ENCODE results near the gene BMF. TPM values are rescaled to one million over a fixed set of nuclear protein-coding genes. Genes with fewer than 3 reads are reported as not detected.
"Not testable (repeated sequence)": the region's sequence is repeated elsewhere in the genome, so short reads cannot be mapped to it uniquely, and the experiment has no call there.

The BMF gene
- total and polyA plus RNA-seq, 2 donors (not counting 1 experiment from before 2014, with no cell fraction given) = 2.2 to 8.6 TPM

GRCh38 chr15:40146037-40146436 is 37.4 kb upstream of the BMF start:
- Histone ChIP-seq H3K9me3 (ENCODE audit: control insufficient read depth, insufficient read depth, low read depth, low read length) (no peaks in the 10 kb centered on the region), H3K9ac (ENCODE audit: insufficient read depth, low read length) (no peak overlapping the region), H3K4me3 (replicated peaks in 1 of 4; ENCODE audit: control extremely low read depth in 1 of 4, insufficient read depth in 1 of 4, low read depth in 3 of 4, low read length in 4 of 4) (no peak overlapping the region), H4K20me1 (ENCODE audit: control insufficient read depth, extremely low read depth, insufficient read depth, low read length) (no peaks in the 10 kb centered on the region), H3K79me2 (ENCODE audit: control insufficient read depth, insufficient read depth, low read length) (no peaks in the 10 kb centered on the region), H3K4me2 (ENCODE audit: extremely low read depth, insufficient read depth, low read length) (no peak overlapping the region), H3K27ac (ENCODE audit: insufficient read depth, low read length) (no peak overlapping the region), H3K36me3 (ENCODE audit: control insufficient read depth, insufficient read depth, low read length) (no peaks in the 10 kb centered on the region), H3K4me1 (ENCODE audit: control insufficient read depth, extremely low read depth, insufficient read depth, low read length) (no peaks in the 10 kb centered on the region), H3K27me3 (ENCODE audit: control insufficient read depth, insufficient read depth, low read length) (peaks cover 5% of the 10 kb centered on the region), H2AFZ (ENCODE audit: low read length) (no peak overlapping the region)
- TF ChIP-seq, protein P1, sequence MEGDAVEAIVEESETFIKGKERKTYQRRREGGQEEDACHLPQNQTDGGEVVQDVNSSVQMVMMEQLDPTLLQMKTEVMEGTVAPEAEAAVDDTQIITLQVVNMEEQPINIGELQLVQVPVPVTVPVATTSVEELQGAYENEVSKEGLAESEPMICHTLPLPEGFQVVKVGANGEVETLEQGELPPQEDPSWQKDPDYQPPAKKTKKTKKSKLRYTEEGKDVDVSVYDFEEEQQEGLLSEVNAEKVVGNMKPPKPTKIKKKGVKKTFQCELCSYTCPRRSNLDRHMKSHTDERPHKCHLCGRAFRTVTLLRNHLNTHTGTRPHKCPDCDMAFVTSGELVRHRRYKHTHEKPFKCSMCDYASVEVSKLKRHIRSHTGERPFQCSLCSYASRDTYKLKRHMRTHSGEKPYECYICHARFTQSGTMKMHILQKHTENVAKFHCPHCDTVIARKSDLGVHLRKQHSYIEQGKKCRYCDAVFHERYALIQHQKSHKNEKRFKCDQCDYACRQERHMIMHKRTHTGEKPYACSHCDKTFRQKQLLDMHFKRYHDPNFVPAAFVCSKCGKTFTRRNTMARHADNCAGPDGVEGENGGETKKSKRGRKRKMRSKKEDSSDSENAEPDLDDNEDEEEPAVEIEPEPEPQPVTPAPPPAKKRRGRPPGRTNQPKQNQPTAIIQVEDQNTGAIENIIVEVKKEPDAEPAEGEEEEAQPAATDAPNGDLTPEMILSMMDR (conservative IDR thresholded peaks at IDR 0.05 in 1 of 2, IDR thresholded peaks at IDR 0.05 in 1 of 2; ENCODE audit: low read depth in 1 of 2, low read length in 2 of 2) = no peak
- no peak for TF ChIP-seq EZH2 (IDR thresholded peaks at IDR 0.05; ENCODE audit: low read length, missing control alignments)
- peak; percentile 18 to 61 for DNase-seq (ENCODE audit: low read depth in 2 of 2)

DNA sequence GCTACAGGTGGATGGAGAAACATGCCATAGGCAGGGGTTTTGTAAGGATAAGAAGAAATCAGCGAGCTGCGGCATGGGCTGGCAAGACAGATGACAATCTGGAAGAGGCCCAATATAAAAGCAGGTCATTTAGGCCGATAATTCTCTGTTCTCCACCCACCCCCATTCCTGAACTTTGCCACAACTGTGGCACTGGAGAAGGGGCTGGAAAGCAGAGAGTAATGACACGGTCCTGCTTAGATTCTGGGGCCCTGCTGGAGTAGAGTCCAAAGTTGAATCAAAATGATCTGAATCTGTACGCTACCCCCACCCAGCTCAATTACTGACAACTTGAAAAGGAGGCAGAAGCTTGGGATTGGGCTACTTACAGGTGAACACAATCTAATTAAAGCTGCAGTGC is 33.7 kb upstream of the BMF start:
- H3K36me3 ChIP-seq (ENCODE audit: control insufficient read depth, insufficient read depth, low read length) = no peaks in the 10 kb centered on the region
- no peaks in the 10 kb centered on the region for H3K4me1 ChIP-seq (ENCODE audit: control insufficient read depth, extremely low read depth, insufficient read depth, low read length)
- no peak overlapping the region for H3K27ac ChIP-seq (ENCODE audit: insufficient read depth, low read length)
- no peaks in the 10 kb centered on the region for H4K20me1 ChIP-seq (ENCODE audit: control insufficient read depth, extremely low read depth, insufficient read depth, low read length)
- H2AFZ ChIP-seq (ENCODE audit: low read length) = no peak overlapping the region
- H3K9me3 ChIP-seq (ENCODE audit: control insufficient read depth, insufficient read depth, low read depth, low read length) = no peaks in the 10 kb centered on the region
- TF ChIP-seq EZH2 (IDR thresholded peaks at IDR 0.05; ENCODE audit: low read length, missing control alignments) = no peak
- TF ChIP-seq, protein P1 (conservative IDR thresholded peaks at IDR 0.05 in 1 of 2, IDR thresholded peaks at IDR 0.05 in 1 of 2; ENCODE audit: low read depth in 1 of 2, low read length in 2 of 2) = no peak
- peaks cover 5% of the 10 kb centered on the region for H3K27me3 ChIP-seq (ENCODE audit: control insufficient read depth, insufficient read depth, low read length)
- DNase-seq (ENCODE audit: low read depth in 2 of 2) = no peak
- no peaks in the 10 kb centered on the region for H3K79me2 ChIP-seq (ENCODE audit: control insufficient read depth, insufficient read depth, low read length)
- H3K9ac ChIP-seq (ENCODE audit: insufficient read depth, low read length) = no peak overlapping the region
- H3K4me2 ChIP-seq (ENCODE audit: extremely low read depth, insufficient read depth, low read length) = no peak overlapping the region
- H3K4me3 ChIP-seq (replicated peaks in 1 of 4; ENCODE audit: control extremely low read depth in 1 of 4, insufficient read depth in 1 of 4, low read depth in 3 of 4, low read length in 4 of 4) = no peak overlapping the region

- DNase-seq (ENCODE audit: low read depth in 2 of 2); H3K4me2 ChIP-seq (ENCODE audit: extremely low read depth, insufficient read depth, low read length); H3K27me3 ChIP-seq (ENCODE audit: control insufficient read depth, insufficient read depth, low read length): not testable (repeated sequence)
Measured at GRCh38 chr15:40138201-40138570, 29.5 kb upstream of the BMF start.

More at GRCh38 chr15:40138201-40138570, 29.5 kb upstream of the BMF start:
- not testable (repeated sequence) for H3K9ac ChIP-seq (ENCODE audit: insufficient read depth, low read length); H2AFZ ChIP-seq (ENCODE audit: low read length); H3K4me1 ChIP-seq (ENCODE audit: control insufficient read depth, extremely low read depth, insufficient read depth, low read length); H3K36me3 ChIP-seq (ENCODE audit: control insufficient read depth, insufficient read depth, low read length); H4K20me1 ChIP-seq (ENCODE audit: control insufficient read depth, extremely low read depth, insufficient read depth, low read length); H3K4me3 ChIP-seq (replicated peaks in 1 of 4; ENCODE audit: control extremely low read depth in 1 of 4, insufficient read depth in 1 of 4, low read depth in 3 of 4, low read length in 4 of 4); H3K27ac ChIP-seq (ENCODE audit: insufficient read depth, low read length); H3K79me2 ChIP-seq (ENCODE audit: control insufficient read depth, insufficient read depth, low read length); H3K9me3 ChIP-seq (ENCODE audit: control insufficient read depth, insufficient read depth, low read depth, low read length)

Measured in fibroblast of lung (primary cell).